Measurements from ENCODE around the gene FITM1.

Gene FITM1

GRCh38 chr14:24130380-24130716 lies at the start of gene FITM1:
Gene FITM1, plus strand, starts transcription at chr14:24130659. Its CDS starts 905 bp downstream, at chr14:24131564.
- H3K4me1 ChIP-seq (ENCODE audit: control insufficient read depth in 1 of 2, insufficient read depth in 2 of 2, low read length in 2 of 2), result peaks cover 4 to 16% of the 10 kb centered on the region in 2 donors
- no peaks in the 10 kb centered on the region for H3K27me3 ChIP-seq (ENCODE audit: control insufficient read depth in 1 of 2, insufficient read depth in 2 of 2, low read length in 2 of 2)
- H3K9me3 ChIP-seq (ENCODE audit: control insufficient read depth in 1 of 2, low read length in 2 of 2), result no peaks in the 10 kb centered on the region
- H3K36me3 ChIP-seq (ENCODE audit: control insufficient read depth in 1 of 2, insufficient read depth in 2 of 2, low read length in 2 of 2), result no peaks in the 10 kb centered on the region
- H3K9ac ChIP-seq (ENCODE audit: low read depth in 1 of 2, low read length in 2 of 2), result no peak within 1 kb of the TSS
- H3K27ac ChIP-seq (ENCODE audit: low read depth, low read length), result no peak within 1 kb of the TSS
- no peak within 1 kb of the TSS for H3K4me3 ChIP-seq (ENCODE audit: low read depth in 1 of 2, low read length in 2 of 2)

DNA sequence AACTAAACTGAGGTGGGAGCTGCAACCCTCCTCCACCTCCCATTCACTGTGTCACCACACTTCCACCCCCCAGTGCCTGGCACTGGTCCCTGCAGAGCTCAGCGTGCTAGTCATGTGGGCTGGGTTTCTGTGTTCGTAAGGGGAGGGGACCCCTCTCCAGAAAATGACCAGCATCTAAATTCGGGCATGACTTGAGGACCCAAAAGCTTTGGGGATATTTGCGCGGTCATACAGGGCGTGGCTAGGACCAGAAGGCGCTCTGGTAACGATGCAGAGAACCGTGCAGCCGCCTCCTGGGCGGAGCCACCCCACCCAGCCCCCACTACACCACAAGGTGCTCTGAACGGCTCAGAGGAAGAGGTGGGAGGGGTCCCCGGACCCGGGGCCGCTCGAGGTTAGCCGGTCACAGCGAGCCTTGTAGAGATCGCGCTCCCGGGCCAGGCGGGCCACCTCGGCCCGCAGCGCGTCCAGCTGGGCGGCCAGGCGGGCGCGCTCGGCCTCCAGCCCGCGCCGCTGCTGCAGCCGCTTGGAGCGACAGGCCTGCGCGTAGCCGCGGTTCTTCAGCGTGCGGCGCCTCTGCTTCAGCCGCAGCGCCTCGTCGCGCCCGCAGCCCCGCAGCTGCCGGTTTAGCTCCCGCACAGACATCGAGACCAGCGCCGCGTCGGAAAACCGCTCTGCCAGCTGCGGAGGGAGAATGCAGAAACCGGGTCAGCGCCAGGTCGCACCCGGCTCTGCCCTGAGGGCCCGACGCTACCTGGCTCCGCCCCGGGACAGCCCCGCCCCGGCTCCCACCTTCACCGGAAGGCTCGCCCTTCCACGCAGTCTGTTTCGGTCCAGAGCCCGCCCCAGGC lies 49.3 kb upstream of the FITM1 start:
- peaks cover 18 to 22% of the 10 kb centered on the region in 2 donors for H3K4me1 ChIP-seq (ENCODE audit: control insufficient read depth in 1 of 2, insufficient read depth in 2 of 2, low read length in 2 of 2)
- no peaks in the 10 kb centered on the region for H3K36me3 ChIP-seq (ENCODE audit: control insufficient read depth in 1 of 2, insufficient read depth in 2 of 2, low read length in 2 of 2)
- peak overlapping the region; percentile 72 to 73 for H3K4me3 ChIP-seq (ENCODE audit: low read depth in 1 of 2, low read length in 2 of 2)
- peaks cover 0 to 3% of the 10 kb centered on the region in 2 donors for H3K27me3 ChIP-seq (ENCODE audit: control insufficient read depth in 1 of 2, insufficient read depth in 2 of 2, low read length in 2 of 2)
- peak overlapping the region; percentile 69 for H3K27ac ChIP-seq (ENCODE audit: low read depth, low read length)
- peak overlapping the region; percentile 74 to 77 for H3K9ac ChIP-seq (ENCODE audit: low read depth in 1 of 2, low read length in 2 of 2)
- H3K9me3 ChIP-seq (ENCODE audit: control insufficient read depth in 1 of 2, low read length in 2 of 2), result no peaks in the 10 kb centered on the region

GRCh38 chr14:24081739-24082211 lies 48.7 kb upstream of the FITM1 start:
- H3K27ac ChIP-seq (ENCODE audit: low read depth, low read length), result peak overlapping the region; percentile 37
- peak overlapping the region; percentile 51 to 56 for H3K9ac ChIP-seq (ENCODE audit: low read depth in 1 of 2, low read length in 2 of 2)
- no peaks in the 10 kb centered on the region for H3K9me3 ChIP-seq (ENCODE audit: control insufficient read depth in 1 of 2, low read length in 2 of 2)
- H3K27me3 ChIP-seq (ENCODE audit: control insufficient read depth in 1 of 2, insufficient read depth in 2 of 2, low read length in 2 of 2), result peaks cover 0 to 3% of the 10 kb centered on the region in 2 donors
- peak overlapping the region; percentile 58 to 72 for H3K4me3 ChIP-seq (ENCODE audit: low read depth in 1 of 2, low read length in 2 of 2)
- no peaks in the 10 kb centered on the region for H3K36me3 ChIP-seq (ENCODE audit: control insufficient read depth in 1 of 2, insufficient read depth in 2 of 2, low read length in 2 of 2)
- H3K4me1 ChIP-seq (ENCODE audit: control insufficient read depth in 1 of 2, insufficient read depth in 2 of 2, low read length in 2 of 2), result peaks cover 14 to 18% of the 10 kb centered on the region in 2 donors

GRCh38 chr14:24082411-24083080 lies 47.9 kb upstream of the FITM1 start:
- H3K27ac ChIP-seq (ENCODE audit: low read depth, low read length), result no peak overlapping the region
- H3K9ac ChIP-seq (ENCODE audit: low read depth in 1 of 2, low read length in 2 of 2), result no peak overlapping the region
- peaks cover 0 to 3% of the 10 kb centered on the region in 2 donors for H3K27me3 ChIP-seq (ENCODE audit: control insufficient read depth in 1 of 2, insufficient read depth in 2 of 2, low read length in 2 of 2)
- no peaks in the 10 kb centered on the region for H3K9me3 ChIP-seq (ENCODE audit: control insufficient read depth in 1 of 2, low read length in 2 of 2)
- no peak overlapping the region for H3K4me3 ChIP-seq (ENCODE audit: low read depth in 1 of 2, low read length in 2 of 2)
- H3K36me3 ChIP-seq (ENCODE audit: control insufficient read depth in 1 of 2, insufficient read depth in 2 of 2, low read length in 2 of 2), result no peaks in the 10 kb centered on the region
- peaks cover 14 to 18% of the 10 kb centered on the region in 2 donors for H3K4me1 ChIP-seq (ENCODE audit: control insufficient read depth in 1 of 2, insufficient read depth in 2 of 2, low read length in 2 of 2)

GRCh38 chr14:24083462-24083861 lies 47.0 kb upstream of the FITM1 start:
- H3K9me3 ChIP-seq (ENCODE audit: control insufficient read depth in 1 of 2, low read length in 2 of 2), result no peaks in the 10 kb centered on the region
- no peak overlapping the region for H3K27ac ChIP-seq (ENCODE audit: low read depth, low read length)
- peaks cover 0 to 3% of the 10 kb centered on the region in 2 donors for H3K27me3 ChIP-seq (ENCODE audit: control insufficient read depth in 1 of 2, insufficient read depth in 2 of 2, low read length in 2 of 2)
- no peaks in the 10 kb centered on the region for H3K36me3 ChIP-seq (ENCODE audit: control insufficient read depth in 1 of 2, insufficient read depth in 2 of 2, low read length in 2 of 2)
- peaks cover 14 to 18% of the 10 kb centered on the region in 2 donors for H3K4me1 ChIP-seq (ENCODE audit: control insufficient read depth in 1 of 2, insufficient read depth in 2 of 2, low read length in 2 of 2)
- H3K9ac ChIP-seq (ENCODE audit: low read depth in 1 of 2, low read length in 2 of 2), result no peak overlapping the region
- H3K4me3 ChIP-seq (ENCODE audit: low read depth in 1 of 2, low read length in 2 of 2), result no peak overlapping the region

DNA sequence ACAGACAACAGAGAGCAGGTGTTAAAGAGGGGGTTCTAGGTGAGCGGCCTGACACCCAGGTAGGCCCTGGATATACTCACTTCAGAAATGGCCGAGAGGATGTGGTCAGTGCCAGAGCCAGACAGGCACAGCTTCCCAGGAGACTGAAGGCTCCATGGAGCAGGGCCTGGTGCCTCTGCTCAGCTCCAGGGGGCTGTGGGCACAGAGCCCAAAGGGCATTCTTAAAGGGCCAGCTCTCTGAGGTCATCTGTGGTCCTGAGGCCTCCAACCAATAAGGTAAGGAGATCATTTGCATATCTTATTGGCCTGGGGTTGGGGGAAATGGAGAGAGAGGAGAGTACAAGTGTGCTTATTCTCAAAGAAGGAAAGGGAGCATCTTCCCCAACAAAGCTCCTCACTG lies 46.0 kb upstream of the FITM1 start:
- Histone ChIP-seq H3K36me3 (ENCODE audit: control insufficient read depth in 1 of 2, insufficient read depth in 2 of 2, low read length in 2 of 2) (no peaks in the 10 kb centered on the region), H3K27ac (ENCODE audit: low read depth, low read length) (no peak overlapping the region), H3K27me3 (ENCODE audit: control insufficient read depth in 1 of 2, insufficient read depth in 2 of 2, low read length in 2 of 2) (no peaks in the 10 kb centered on the region), H3K4me3 (ENCODE audit: low read depth in 1 of 2, low read length in 2 of 2) (no peak overlapping the region), H3K9ac (ENCODE audit: low read depth in 1 of 2, low read length in 2 of 2) (no peak overlapping the region), H3K9me3 (ENCODE audit: control insufficient read depth in 1 of 2, low read length in 2 of 2) (no peaks in the 10 kb centered on the region), H3K4me1 (ENCODE audit: control insufficient read depth in 1 of 2, insufficient read depth in 2 of 2, low read length in 2 of 2) (peaks cover 14 to 18% of the 10 kb centered on the region in 2 donors)

DNA sequence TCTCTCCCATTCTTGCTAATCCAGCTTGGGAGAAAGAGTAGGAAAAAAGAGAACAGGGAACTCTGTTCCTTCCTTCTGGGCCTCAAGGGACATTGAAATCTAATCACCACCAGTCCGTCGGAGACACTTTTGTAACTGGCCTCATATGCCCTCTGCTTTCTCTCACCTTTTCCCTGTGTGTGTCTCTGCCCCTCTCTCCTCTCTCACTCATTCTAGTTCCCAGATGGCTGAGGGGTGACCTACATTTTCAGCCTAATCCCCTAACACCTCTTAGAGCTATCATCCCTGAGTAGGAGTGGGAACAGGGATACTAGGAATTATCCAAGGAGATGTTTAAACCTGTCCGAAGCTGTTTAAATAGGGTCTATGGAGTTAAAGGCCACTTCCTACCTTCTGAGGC lies 45.2 kb upstream of the FITM1 start:
- no peaks in the 10 kb centered on the region for H3K9me3 ChIP-seq (ENCODE audit: control insufficient read depth in 1 of 2, low read length in 2 of 2)
- no peak overlapping the region for H3K9ac ChIP-seq (ENCODE audit: low read depth in 1 of 2, low read length in 2 of 2)
- no peak overlapping the region for H3K4me3 ChIP-seq (ENCODE audit: low read depth in 1 of 2, low read length in 2 of 2)
- no peak overlapping the region for H3K27ac ChIP-seq (ENCODE audit: low read depth, low read length)
- no peaks in the 10 kb centered on the region for H3K27me3 ChIP-seq (ENCODE audit: control insufficient read depth in 1 of 2, insufficient read depth in 2 of 2, low read length in 2 of 2)
- H3K4me1 ChIP-seq (ENCODE audit: control insufficient read depth in 1 of 2, insufficient read depth in 2 of 2, low read length in 2 of 2), result peaks cover 12 to 14% of the 10 kb centered on the region in 2 donors
- H3K36me3 ChIP-seq (ENCODE audit: control insufficient read depth in 1 of 2, insufficient read depth in 2 of 2, low read length in 2 of 2), result no peaks in the 10 kb centered on the region

- H3K27me3 ChIP-seq (ENCODE audit: control insufficient read depth in 1 of 2, insufficient read depth in 2 of 2, low read length in 2 of 2), result no peaks in the 10 kb centered on the region
- no peak overlapping the region for H3K27ac ChIP-seq (ENCODE audit: low read depth, low read length)
- no peaks in the 10 kb centered on the region for H3K9me3 ChIP-seq (ENCODE audit: control insufficient read depth in 1 of 2, low read length in 2 of 2)
- H3K9ac ChIP-seq (ENCODE audit: low read depth in 1 of 2, low read length in 2 of 2), result no peak overlapping the region
- H3K36me3 ChIP-seq (ENCODE audit: control insufficient read depth in 1 of 2, insufficient read depth in 2 of 2, low read length in 2 of 2), result no peaks in the 10 kb centered on the region
- peaks cover 14 to 15% of the 10 kb centered on the region in 2 donors for H3K4me1 ChIP-seq (ENCODE audit: control insufficient read depth in 1 of 2, insufficient read depth in 2 of 2, low read length in 2 of 2)
- no peak overlapping the region for H3K4me3 ChIP-seq (ENCODE audit: low read depth in 1 of 2, low read length in 2 of 2)
These were observed 44.1 kb upstream of the FITM1 start for GRCh38 chr14:24086193-24086955.

DNA sequence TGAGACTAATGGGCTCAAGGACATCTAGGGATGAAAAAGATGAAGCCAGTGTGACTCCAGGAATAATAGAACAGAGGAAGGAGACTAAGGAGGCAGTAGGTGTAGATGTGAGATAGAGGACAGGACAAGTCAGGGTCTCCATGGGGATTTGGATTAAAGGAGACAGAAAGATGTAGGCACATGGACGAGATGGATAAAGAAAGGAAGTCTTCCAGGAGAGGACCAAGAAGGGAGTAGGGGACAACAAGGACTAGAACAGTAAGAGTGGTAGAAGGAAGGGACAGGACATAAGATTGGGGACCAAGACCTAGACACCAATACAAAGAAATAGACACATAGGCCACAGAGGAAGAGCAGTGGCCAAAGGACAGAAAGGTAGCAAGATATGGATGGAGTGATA lies 43.5 kb upstream of the FITM1 start:
- Histone ChIP-seq H3K9ac (ENCODE audit: low read depth in 1 of 2, low read length in 2 of 2) (no peak overlapping the region), H3K27ac (ENCODE audit: low read depth, low read length) (no peak overlapping the region), H3K27me3 (ENCODE audit: control insufficient read depth in 1 of 2, insufficient read depth in 2 of 2, low read length in 2 of 2) (no peaks in the 10 kb centered on the region), H3K9me3 (ENCODE audit: control insufficient read depth in 1 of 2, low read length in 2 of 2) (no peaks in the 10 kb centered on the region), H3K36me3 (ENCODE audit: control insufficient read depth in 1 of 2, insufficient read depth in 2 of 2, low read length in 2 of 2) (no peaks in the 10 kb centered on the region), H3K4me1 (ENCODE audit: control insufficient read depth in 1 of 2, insufficient read depth in 2 of 2, low read length in 2 of 2) (peaks cover 14 to 15% of the 10 kb centered on the region in 2 donors), H3K4me3 (ENCODE audit: low read depth in 1 of 2, low read length in 2 of 2) (no peak overlapping the region)

- H3K4me1 ChIP-seq (ENCODE audit: control insufficient read depth in 1 of 2, insufficient read depth in 2 of 2, low read length in 2 of 2), result peaks cover 22 to 24% of the 10 kb centered on the region in 2 donors
- no peaks in the 10 kb centered on the region for H3K36me3 ChIP-seq (ENCODE audit: control insufficient read depth in 1 of 2, insufficient read depth in 2 of 2, low read length in 2 of 2)
- no peak overlapping the region for H3K27ac ChIP-seq (ENCODE audit: low read depth, low read length)
- H3K27me3 ChIP-seq (ENCODE audit: control insufficient read depth in 1 of 2, insufficient read depth in 2 of 2, low read length in 2 of 2), result no peaks in the 10 kb centered on the region
- H3K4me3 ChIP-seq (ENCODE audit: low read depth in 1 of 2, low read length in 2 of 2), result no peak overlapping the region
- H3K9me3 ChIP-seq (ENCODE audit: control insufficient read depth in 1 of 2, low read length in 2 of 2), result no peaks in the 10 kb centered on the region
- no peak overlapping the region for H3K9ac ChIP-seq (ENCODE audit: low read depth in 1 of 2, low read length in 2 of 2)
These were observed 42.4 kb upstream of the FITM1 start for GRCh38 chr14:24088095-24088494.

All from duodenal mucosa (tissue), 2 donors.